ENCODE results near the gene MAP2. TPM values are rescaled to one million over a fixed set of nuclear protein-coding genes. Genes with fewer than 3 reads are reported as not detected.

MAP2 gene
- total and polyA plus RNA-seq, 2 donors (not counting 3 experiments of a cell fraction or from before 2014, with no cell fraction given) = 19.4 to 46.1 TPM

- Histone ChIP-seq H3K27ac (ENCODE audit: insufficient read depth, low read depth, low read length) (no peak overlapping the region), H3K9me1 (replicated peaks; ENCODE audit: control insufficient read depth, extremely low read depth, insufficient read depth, low read length) (no peaks in the 10 kb centered on the region), H4K20me1 (replicated peaks; ENCODE audit: control insufficient read depth, extremely low read depth, insufficient read depth, low read length) (no peaks in the 10 kb centered on the region), H3K4me2 (ENCODE audit: insufficient read depth, low read length) (no peak overlapping the region), H2AFZ (ENCODE audit: low read depth, low read length) (no peak overlapping the region), H3K79me2 (ENCODE audit: control insufficient read depth, insufficient read depth, low read length) (no peaks in the 10 kb centered on the region), H3K4me1 (ENCODE audit: control insufficient read depth, extremely low read depth, insufficient read depth, low read length) (peaks cover 3% of the 10 kb centered on the region), H3K4me3 (replicated peaks in 1 of 3; ENCODE audit: insufficient read depth in 1 of 3, low read depth in 1 of 3, low read length in 3 of 3) (no peak overlapping the region), H3K27me3 (ENCODE audit: control insufficient read depth in 2 of 2, insufficient read depth in 2 of 2, low read length in 2 of 2) (peaks cover 0 to under 1% of the 10 kb centered on the region in 2 experiments), H3K9ac (replicated peaks; ENCODE audit: extremely low read depth, insufficient read depth, low read length) (no peak overlapping the region), H3K9me3 (replicated peaks; ENCODE audit: control insufficient read depth, insufficient read depth, low read length) (no peaks in the 10 kb centered on the region), H3K36me3 (ENCODE audit: control insufficient read depth in 2 of 2, extremely low read depth in 1 of 2, insufficient read depth in 2 of 2, low read length in 2 of 2) (no peaks in the 10 kb centered on the region)
- FAIRE-seq (no peak), DNase-seq (ENCODE audit: low read depth, low spot score) (no peak)
- intact Hi-C loops (cut with micrococcal nuclease) (no loop called here), dilution Hi-C loops (cut with MboI; ENCODE audit: extremely low pct_ligation_motif_present, low sequenced_read_pairs) (no loop called here)
- no TSS peak for BruUV-seq (replicated peaks)
- ChIA-PET POLR2A (no interaction called here), CTCF (interaction anchor here (0.5 kb wide), 1 partner anchor 18 kb away, joined by 3 read pairs; no protein-coding TSS in a partner anchor)
- TF ChIP-seq CTCF (IDR thresholded peaks at IDR 0.05; ENCODE audit: extremely low read depth in 1 of 2, insufficient read depth in 1 of 2, low read depth in 1 of 2, low read length in 2 of 2) = no peak
Measured at GRCh38 chr2:209767316-209767715, 343.5 kb downstream of the MAP2 start.

- no peak overlapping the region for H2AFZ ChIP-seq (ENCODE audit: low read depth, low read length)
- no peak for FAIRE-seq
- no peaks in the 10 kb centered on the region for H3K9me1 ChIP-seq (replicated peaks; ENCODE audit: control insufficient read depth, extremely low read depth, insufficient read depth, low read length)
- peaks cover 4 to 11% of the 10 kb centered on the region in 2 experiments for H3K27me3 ChIP-seq (ENCODE audit: control insufficient read depth in 2 of 2, insufficient read depth in 2 of 2, low read length in 2 of 2)
- H3K36me3 ChIP-seq (ENCODE audit: control insufficient read depth in 2 of 2, extremely low read depth in 1 of 2, insufficient read depth in 2 of 2, low read length in 2 of 2) = no peaks in the 10 kb centered on the region
- dilution Hi-C loops (cut with MboI; ENCODE audit: extremely low pct_ligation_motif_present, low sequenced_read_pairs) (no loop called here), intact Hi-C loops (cut with micrococcal nuclease) (no loop called here)
- H3K27ac ChIP-seq (ENCODE audit: insufficient read depth, low read depth, low read length) = no peak overlapping the region
- no peak overlapping the region for H3K4me2 ChIP-seq (ENCODE audit: insufficient read depth, low read length)
- BruUV-seq (replicated peaks) = no TSS peak
- no peak for TF ChIP-seq POLR2AphosphoS5 (IDR thresholded peaks at IDR 0.05; ENCODE audit: insufficient read depth, low read depth, low read length)
- no peak for TF ChIP-seq MAX (IDR thresholded peaks at IDR 0.05; ENCODE audit: insufficient read depth, insufficient read length)
- no peak for TF ChIP-seq EZH2 (IDR thresholded peaks at IDR 0.05; ENCODE audit: borderline replicate concordance, low read depth, low read length, severe bottlenecking)
- TF ChIP-seq CTCF (IDR thresholded peaks at IDR 0.05; ENCODE audit: extremely low read depth in 1 of 2, insufficient read depth in 1 of 2, low read depth in 1 of 2, low read length in 2 of 2) = no peak
- no peak for TF ChIP-seq JUN (IDR thresholded peaks at IDR 0.05; ENCODE audit: borderline replicate concordance, insufficient read depth, insufficient read length, low read depth)
- no peak for TF ChIP-seq MYC (IDR thresholded peaks at IDR 0.05; ENCODE audit: low read depth, low read length)
- TF ChIP-seq FOS (IDR thresholded peaks at IDR 0.05; ENCODE audit: borderline replicate concordance, insufficient read depth, low read length) = no peak
- TF ChIP-seq POLR2A (IDR thresholded peaks at IDR 0.05; ENCODE audit: low read depth, low read length) = no peak
- no peak for TF ChIP-seq GATA2 (IDR thresholded peaks at IDR 0.05; ENCODE audit: insufficient read depth, insufficient read length, low read depth, low read length)
- H3K4me3 ChIP-seq (replicated peaks in 1 of 3; ENCODE audit: insufficient read depth in 1 of 3, low read depth in 1 of 3, low read length in 3 of 3) = no peak overlapping the region
- H3K9ac ChIP-seq (replicated peaks; ENCODE audit: extremely low read depth, insufficient read depth, low read length) = no peak overlapping the region
- H3K4me1 ChIP-seq (ENCODE audit: control insufficient read depth, extremely low read depth, insufficient read depth, low read length) = peaks cover 3% of the 10 kb centered on the region
- H3K79me2 ChIP-seq (ENCODE audit: control insufficient read depth, insufficient read depth, low read length) = no peaks in the 10 kb centered on the region
- H3K9me3 ChIP-seq (replicated peaks; ENCODE audit: control insufficient read depth, insufficient read depth, low read length) = no peaks in the 10 kb centered on the region
- DNase-seq (ENCODE audit: low read depth, low spot score) = no peak
- H4K20me1 ChIP-seq (replicated peaks; ENCODE audit: control insufficient read depth, extremely low read depth, insufficient read depth, low read length) = no peaks in the 10 kb centered on the region
- ChIA-PET POLR2A (no interaction called here), CTCF (no interaction called here)
Measured at GRCh38 chr2:209768557-209768956, 344.7 kb downstream of the MAP2 start.

Measured in endothelial cell of umbilical vein (primary cell).